Rectal smooth muscle tissue (tissue), 1 donor: ENCODE results near the gene LEPR.

Source experiments
- H3K27ac ChIP-seq: one replicate; pipeline ENCODE4 v1.7.0; 2013; ENCODE audit warnings: low read depth, low read length, inconsistent platforms
- H3K27me3 ChIP-seq: one replicate; pipeline ENCODE4 v1.7.0; 2013; ENCODE audit warnings: low read length; ENCODE audit not compliant: control insufficient read depth, insufficient read depth
- H3K36me3 ChIP-seq: one replicate; pipeline ENCODE4 v1.7.0; 2013; ENCODE audit warnings: low read length; ENCODE audit not compliant: control insufficient read depth, insufficient read depth
- H3K4me1 ChIP-seq: one replicate; pipeline ENCODE4 v1.7.0; 2013; ENCODE audit warnings: low read length; ENCODE audit not compliant: control insufficient read depth, insufficient read depth
- H3K4me3 ChIP-seq: one replicate; pipeline ENCODE4 v1.7.0; 2013; ENCODE audit warnings: low read length
- H3K9ac ChIP-seq: one replicate; pipeline ENCODE4 v1.7.0; 2013; ENCODE audit warnings: low read length

Gene LEPR

DNA sequence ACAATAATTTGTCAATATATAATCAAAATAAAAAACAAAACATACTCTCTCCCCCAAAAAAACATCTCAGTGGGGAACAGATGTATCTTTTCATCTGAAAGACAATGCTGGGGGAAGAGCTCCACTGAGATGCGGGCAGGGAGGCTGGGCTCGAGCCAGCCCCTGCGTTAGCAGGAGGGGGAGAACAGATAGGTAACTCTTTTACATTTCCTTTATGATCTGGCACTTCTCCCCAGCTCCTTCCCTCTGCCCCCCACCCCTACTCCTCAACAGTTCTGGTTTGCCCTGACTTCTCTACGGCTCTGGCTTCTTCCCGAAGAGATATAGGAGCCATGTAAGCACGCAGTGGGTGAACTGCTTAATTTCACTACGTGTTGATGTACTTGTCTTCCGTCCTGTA lies 12.4 kb downstream of the LEPR start:
- no peak overlapping the region for H3K9ac ChIP-seq
- H3K4me1 ChIP-seq, result no peaks in the 10 kb centered on the region
- peaks cover 5% of the 10 kb centered on the region for H3K36me3 ChIP-seq
- H3K27me3 ChIP-seq, result no peaks in the 10 kb centered on the region
- no peak overlapping the region for H3K4me3 ChIP-seq
- no peak overlapping the region for H3K27ac ChIP-seq

GRCh38 chr1:65434255-65434654 lies 13.8 kb downstream of the LEPR start:
- Histone ChIP-seq H3K4me1 (no peaks in the 10 kb centered on the region), H3K27me3 (no peaks in the 10 kb centered on the region), H3K27ac (no peak overlapping the region), H3K4me3 (no peak overlapping the region), H3K9ac (no peak overlapping the region), H3K36me3 (peaks cover 5% of the 10 kb centered on the region)

GRCh38 chr1:65434760-65435159 lies 14.3 kb downstream of the LEPR start:
- Histone ChIP-seq H3K27ac (no peak overlapping the region), H3K4me3 (no peak overlapping the region), H3K27me3 (no peaks in the 10 kb centered on the region), H3K36me3 (peaks cover 5% of the 10 kb centered on the region), H3K4me1 (no peaks in the 10 kb centered on the region), H3K9ac (no peak overlapping the region)

GRCh38 chr1:65435987-65436386 lies 15.5 kb downstream of the LEPR start:
- H3K4me1 ChIP-seq, result no peaks in the 10 kb centered on the region
- no peaks in the 10 kb centered on the region for H3K27me3 ChIP-seq
- no peak overlapping the region for H3K27ac ChIP-seq
- peaks cover 3% of the 10 kb centered on the region for H3K36me3 ChIP-seq
- no peak overlapping the region for H3K9ac ChIP-seq
- no peak overlapping the region for H3K4me3 ChIP-seq

GRCh38 chr1:65437616-65438015 lies 17.1 kb downstream of the LEPR start:
- no peak overlapping the region for H3K27ac ChIP-seq
- H3K36me3 ChIP-seq, result no peaks in the 10 kb centered on the region
- no peaks in the 10 kb centered on the region for H3K27me3 ChIP-seq
- no peaks in the 10 kb centered on the region for H3K4me1 ChIP-seq
- H3K9ac ChIP-seq, result no peak overlapping the region
- H3K4me3 ChIP-seq, result no peak overlapping the region

DNA sequence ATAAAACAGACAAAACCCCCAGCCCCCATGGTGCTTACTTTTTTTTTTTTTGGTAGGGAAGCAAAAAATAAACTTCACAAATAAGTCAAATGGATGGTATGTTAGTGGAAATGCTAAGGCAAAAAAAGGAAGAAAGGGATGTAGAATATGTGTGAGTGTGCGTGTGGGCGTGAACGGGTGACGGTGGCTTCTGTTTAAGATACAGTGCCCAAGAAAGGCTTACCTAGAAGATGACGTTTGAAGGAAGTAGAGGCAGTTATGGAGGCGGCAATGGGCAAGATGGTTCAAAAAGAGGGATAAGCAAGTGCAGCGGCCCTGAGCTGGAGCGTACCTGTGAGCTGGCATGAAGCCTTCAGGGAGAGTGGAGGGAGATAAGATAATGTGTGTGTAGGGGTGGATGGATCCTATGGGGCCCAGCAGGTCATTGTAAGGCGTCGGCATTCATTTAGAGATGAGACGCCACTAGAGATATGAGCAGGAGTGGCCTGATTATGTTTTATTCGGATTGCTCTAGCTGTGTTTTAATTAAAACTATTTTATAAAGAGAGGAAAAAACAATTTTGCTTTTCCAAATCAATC lies 19.9 kb downstream of the LEPR start:
- Histone ChIP-seq H3K9ac (no peak overlapping the region), H3K27me3 (no peaks in the 10 kb centered on the region), H3K36me3 (no peaks in the 10 kb centered on the region), H3K4me3 (no peak overlapping the region), H3K4me1 (no peaks in the 10 kb centered on the region), H3K27ac (no peak overlapping the region)

- no peaks in the 10 kb centered on the region for H3K36me3 ChIP-seq
- no peak overlapping the region for H3K4me3 ChIP-seq
- no peaks in the 10 kb centered on the region for H3K4me1 ChIP-seq
- H3K9ac ChIP-seq, result no peak overlapping the region
- H3K27me3 ChIP-seq, result no peaks in the 10 kb centered on the region
- no peak overlapping the region for H3K27ac ChIP-seq
Measured at GRCh38 chr1:65440915-65441314, 20.4 kb downstream of the LEPR start.

GRCh38 chr1:65441464-65441863 lies 21.0 kb downstream of the LEPR start:
- no peaks in the 10 kb centered on the region for H3K4me1 ChIP-seq
- H3K4me3 ChIP-seq, result no peak overlapping the region
- H3K36me3 ChIP-seq, result no peaks in the 10 kb centered on the region
- H3K27ac ChIP-seq, result no peak overlapping the region
- H3K27me3 ChIP-seq, result no peaks in the 10 kb centered on the region
- H3K9ac ChIP-seq, result no peak overlapping the region

- Histone ChIP-seq H3K27me3 (no peaks in the 10 kb centered on the region), H3K36me3 (no peaks in the 10 kb centered on the region), H3K4me3 (no peak overlapping the region), H3K4me1 (no peaks in the 10 kb centered on the region), H3K9ac (no peak overlapping the region), H3K27ac (no peak overlapping the region)
Measured at GRCh38 chr1:65442442-65442841, 22.0 kb downstream of the LEPR start.

DNA sequence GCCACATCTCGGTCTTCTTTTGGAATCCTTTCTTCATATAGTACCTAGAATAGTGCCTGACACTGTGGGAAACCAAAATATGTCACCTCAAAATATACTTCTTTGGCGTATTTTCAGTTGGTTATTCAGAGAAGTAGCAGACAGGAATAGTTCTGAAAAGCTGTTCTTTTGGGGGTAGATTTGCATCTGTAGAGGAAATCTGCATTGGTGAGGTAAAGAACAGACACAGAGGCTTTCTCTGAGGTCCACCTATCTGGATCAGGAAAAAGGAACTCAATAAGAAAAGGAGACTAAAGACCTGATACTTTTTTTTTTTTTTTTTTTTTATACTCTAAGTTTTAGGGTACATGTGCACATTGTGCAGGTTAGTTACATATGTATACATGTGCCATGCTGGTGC lies 23.2 kb downstream of the LEPR start:
- Histone ChIP-seq H3K4me3 (no peak overlapping the region), H3K36me3 (no peaks in the 10 kb centered on the region), H3K4me1 (no peaks in the 10 kb centered on the region), H3K9ac (no peak overlapping the region), H3K27ac (no peak overlapping the region), H3K27me3 (no peaks in the 10 kb centered on the region)

DNA sequence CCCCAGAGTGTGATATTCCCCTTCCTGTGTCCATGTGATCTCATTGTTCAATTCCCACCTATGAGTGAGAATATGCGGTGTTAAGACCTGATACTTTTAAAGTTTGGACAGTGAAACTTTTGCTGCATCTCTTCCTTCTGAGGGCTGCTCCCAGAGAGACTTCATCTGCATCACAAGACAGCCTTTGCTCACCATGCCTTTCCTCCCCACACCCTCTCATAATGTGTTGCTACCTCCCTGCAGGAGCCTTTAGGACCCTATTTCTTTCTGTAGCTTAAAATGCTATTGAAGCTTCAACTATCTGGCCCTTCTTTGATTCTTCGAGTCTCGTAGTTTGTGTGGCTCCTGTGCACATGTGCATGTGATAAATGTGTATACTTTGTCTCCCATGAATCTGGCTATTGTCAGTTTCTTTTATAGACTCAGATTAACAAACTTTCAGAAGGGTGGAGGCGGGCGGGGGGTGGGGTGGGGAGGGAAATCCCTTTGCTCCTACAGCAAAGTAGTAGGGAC lies 23.7 kb downstream of the LEPR start:
- H3K36me3 ChIP-seq, result no peaks in the 10 kb centered on the region

DNA sequence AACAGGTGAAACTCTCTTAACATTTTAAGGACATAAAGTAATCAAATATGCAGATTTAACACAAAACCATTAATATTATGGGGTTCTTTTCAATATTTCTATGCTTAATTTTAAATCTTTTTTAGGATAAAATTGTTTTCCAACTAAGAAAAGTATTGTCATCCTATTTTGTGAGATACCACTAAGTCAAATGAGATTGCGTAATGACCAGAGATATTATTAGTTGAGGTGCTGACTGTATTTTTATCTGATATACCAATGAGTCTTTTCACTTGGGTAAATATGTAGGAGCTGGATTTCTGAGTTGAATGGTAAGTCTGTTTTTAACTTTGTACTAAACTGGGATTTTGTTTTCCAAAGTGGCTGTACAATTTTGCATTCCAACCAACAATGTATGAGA lies 25.4 kb downstream of the LEPR start:
- no peak overlapping the region for H3K9ac ChIP-seq
- H3K27me3 ChIP-seq, result no peaks in the 10 kb centered on the region
- H3K4me3 ChIP-seq, result no peak overlapping the region
- no peak overlapping the region for H3K27ac ChIP-seq
- H3K36me3 ChIP-seq, result no peaks in the 10 kb centered on the region
- no peaks in the 10 kb centered on the region for H3K4me1 ChIP-seq

More for the DNA sequence above, 23.7 kb downstream of the LEPR start:
- Histone ChIP-seq H3K4me3 (no peak overlapping the region), H3K27ac (no peak overlapping the region), H3K4me1 (no peaks in the 10 kb centered on the region), H3K27me3 (no peaks in the 10 kb centered on the region), H3K9ac (no peak overlapping the region)

DNA sequence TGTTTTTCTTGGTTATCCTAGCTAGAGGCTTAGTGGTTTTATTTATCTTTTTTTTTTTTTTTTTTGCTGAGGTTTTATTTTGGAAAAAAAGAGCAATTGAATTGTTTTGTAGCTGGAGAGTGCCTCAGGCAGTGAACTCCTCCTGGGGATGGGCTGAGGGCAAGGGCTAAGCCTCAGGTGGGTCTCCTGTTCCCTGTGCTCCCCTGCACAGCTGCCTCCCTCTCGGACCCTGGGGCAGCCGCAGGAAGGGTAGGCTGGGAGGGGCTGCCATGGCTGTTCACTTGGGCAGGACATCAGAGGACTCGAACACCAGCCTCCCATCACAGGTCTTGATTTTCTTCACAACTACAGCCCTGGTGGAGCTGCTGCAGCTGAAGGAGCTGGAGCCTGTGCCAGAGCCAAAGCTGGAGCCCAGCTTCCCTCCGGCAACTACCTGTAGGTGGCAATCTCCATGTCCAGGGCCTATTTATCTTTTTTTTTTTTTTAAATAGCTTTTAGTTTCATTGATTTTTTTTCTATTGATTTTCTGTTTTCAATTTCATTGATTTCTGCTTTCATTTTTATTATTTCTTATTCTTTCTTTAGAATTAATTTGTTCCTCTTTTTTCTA lies 28.9 kb downstream of the LEPR start:
- Histone ChIP-seq H3K27ac (no peak overlapping the region), H3K4me1 (no peaks in the 10 kb centered on the region), H3K36me3 (no peaks in the 10 kb centered on the region), H3K9ac (no peak overlapping the region), H3K4me3 (no peak overlapping the region), H3K27me3 (no peaks in the 10 kb centered on the region)
